HEK293T (cell line): ENCODE measurements around the gene ZCWPW1.

Experiments used
- BHLHE40 ChIP-seq: fragments of 450-650 bp; IDR thresholded peaks from 2 replicates; pipeline ENCODE4 v1.6.1; 2016; ENCODE audit warnings: mild to moderate bottlenecking, moderate library complexity, borderline replicate concordance
- CTBP1 ChIP-seq: fragments of 450-650 bp; IDR thresholded peaks from 2 replicates; pipeline ENCODE4 v1.6.1; 2016; ENCODE audit warnings: borderline replicate concordance
- ELF4 ChIP-seq: fragments of 450-650 bp; IDR thresholded peaks from 2 replicates; pipeline ENCODE4 v1.6.1; 2017; ENCODE audit warnings: antibody characterized with exemption
- FOXA1 ChIP-seq: fragments of 450-650 bp; IDR thresholded peaks from 2 replicates; pipeline ENCODE4 v1.6.1; 2016; ENCODE audit warnings: mild to moderate bottlenecking
- FOXM1 ChIP-seq: fragments of 450-650 bp; IDR thresholded peaks from 2 replicates; pipeline ENCODE4 v1.6.1; 2017; ENCODE audit warnings: mild to moderate bottlenecking, borderline replicate concordance
- HDGF ChIP-seq: fragments of 450-650 bp; IDR thresholded peaks from 2 replicates; pipeline ENCODE4 v1.6.1; 2017; ENCODE audit warnings: antibody characterized with exemption, borderline replicate concordance
- L3MBTL2 ChIP-seq: fragments of 450-650 bp; conservative IDR thresholded peaks from 2 replicates; pipeline ENCODE4 v1.6.1; 2016; ENCODE audit warnings: mild to moderate bottlenecking
- PKNOX1 ChIP-seq: fragments of 450-650 bp; IDR thresholded peaks from 2 replicates; pipeline ENCODE4 v1.6.1; 2016
- SP1 ChIP-seq: fragments of 450-650 bp; IDR thresholded peaks from 2 replicates; pipeline ENCODE4 v1.6.1; 2017
- SUZ12 ChIP-seq: fragments of 450-650 bp; IDR thresholded peaks from 2 replicates; pipeline ENCODE4 v1.6.1; 2016; ENCODE audit warnings: mild to moderate bottlenecking
- TARDBP ChIP-seq: fragments of 450-650 bp; IDR thresholded peaks from 2 replicates; pipeline ENCODE4 v1.6.1; 2016

GRCh38 chr7:100435401-100436304 lies 7.2 kb upstream of the ZCWPW1 start:
- TF ChIP-seq BHLHE40 (no peak), CTBP1 (no peak), FOXM1 (0 out of 2 replicates have a peak, but pooled peaks have one; percentile 30), L3MBTL2 (peak; percentile 53), PKNOX1 (no peak), FOXA1 (no peak), SUZ12 (no peak), ELF4 (no peak), HDGF (no peak), SP1 (no peak), TARDBP (no peak)
